OCI-LY3 (cell line): ENCODE data around the gene PRR16.
A peak's percentile ranks its signal among the peaks of the same experiment; 100 is the strongest.
"Not testable (repeated sequence)": the region's sequence is repeated elsewhere in the genome, so short reads cannot be mapped to it uniquely, and the experiment has no call there.

Source experiments
- H2AFZ ChIP-seq: fragments of 200-600, 300-600 bp; shearing (Covaris generic); 2 replicates; pipeline ENCODE4 v1.6.0; 2014; ENCODE audit warnings: antibody characterized with exemption, low read depth, low read length
- H3K27ac ChIP-seq: fragments of 200-600, 300-600 bp; sonication (generic); 2 replicates; pipeline ENCODE4 v1.5.1; 2014; ENCODE audit warnings: mild to moderate bottlenecking, low read length, moderate library complexity, mixed read lengths
- H3K27me3 ChIP-seq: fragments of 200-600, 300-600 bp; sonication (generic); 2 replicates; pipeline ENCODE4 v1.6.1; 2014; ENCODE audit warnings: low read depth, low read length, mixed read lengths
- H3K36me3 ChIP-seq: fragments of 200-600, 300-600 bp; sonication (generic); replicated peaks from 2 replicates; pipeline ENCODE3; 2014; ENCODE audit warnings: low read depth, low read length, mixed read lengths
- H3K4me1 ChIP-seq: fragments of 300-600, 200-600 bp; sonication (generic); 2 replicates; pipeline ENCODE4 v1.6.1; 2014; ENCODE audit warnings: low read length, mixed read lengths
- H3K4me2 ChIP-seq: fragments of 200-600, 300-600 bp; sonication (generic); 2 replicates; pipeline ENCODE4 v1.6.1; 2014; ENCODE audit warnings: low read length, mixed read lengths
- H3K4me3 ChIP-seq: fragments of 300-600, 200-600 bp; sonication (generic); 2 replicates; pipeline ENCODE4 v1.5.1; 2014; ENCODE audit warnings: antibody characterized with exemption, mild to moderate bottlenecking, low read length, moderate library complexity
- H3K79me2 ChIP-seq: fragments of 300-600, 200-600 bp; shearing (Covaris generic); 2 replicates; pipeline ENCODE4 v1.6.1; 2014; ENCODE audit warnings: mild to moderate bottlenecking, low read length, mixed read lengths
- H3K9ac ChIP-seq: fragments of 300-600, 200-600 bp; shearing (Covaris generic); 2 replicates; pipeline ENCODE4 v1.6.0; 2014; ENCODE audit warnings: mild to moderate bottlenecking, low read length, moderate library complexity
- H3K9me3 ChIP-seq: fragments of 200-600, 300-600 bp; shearing (Covaris generic); 2 replicates; pipeline ENCODE4 v1.6.1; 2014; ENCODE audit warnings: low read length, mixed read lengths; ENCODE audit not compliant: insufficient read depth
- H4K20me1 ChIP-seq: fragments of 200-600, 300-600 bp; sonication (generic); 2 replicates; pipeline ENCODE4 v1.6.1; 2016; ENCODE audit warnings: low read length, mixed read lengths; ENCODE audit not compliant: insufficient read depth
- CTCF ChIP-seq: fragments of 200-600, 300-600 bp; sonication (generic); IDR thresholded peaks from 2 replicates; pipeline ENCODE4 v1.5.1; 2014; ENCODE audit warnings: antibody characterized with exemption, low read length, low read depth
- EZH2phosphoT487 ChIP-seq: fragments of 200-600 bp; shearing (Covaris generic); IDR thresholded peaks from 2 replicates; pipeline ENCODE4 v1.6.1; 2018; ENCODE audit warnings: antibody characterized with exemption, mixed run types, low read depth

PRR16 gene

DNA sequence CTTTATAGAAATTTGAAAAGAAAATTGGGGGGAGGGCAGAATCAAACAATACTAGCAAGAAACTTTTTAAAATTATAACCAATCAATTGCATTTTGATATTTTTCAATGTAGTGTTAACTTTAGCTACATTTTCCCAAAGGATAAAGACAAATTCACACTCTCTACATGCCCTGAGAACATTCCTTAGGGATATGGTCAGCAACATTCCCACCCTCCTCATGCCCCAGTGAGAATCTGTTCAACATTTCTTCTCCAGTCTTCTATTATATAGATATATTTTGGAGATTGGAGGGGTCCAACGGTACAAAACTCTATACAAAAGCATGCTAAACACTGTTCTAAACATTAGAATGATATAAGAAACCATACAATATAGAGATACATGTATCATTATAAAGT lies 11.6 kb upstream of the PRR16 start:
- H3K4me2 ChIP-seq: no peak overlapping the region
- no peak overlapping the region for H2AFZ ChIP-seq
- no peaks in the 10 kb centered on the region for H3K79me2 ChIP-seq
- TF ChIP-seq CTCF (no peak), EZH2phosphoT487 (no peak)
- H3K9me3 ChIP-seq: no peaks in the 10 kb centered on the region
- H4K20me1 ChIP-seq: no peaks in the 10 kb centered on the region
- no peak overlapping the region for H3K27ac ChIP-seq
- no peak overlapping the region for H3K9ac ChIP-seq
- no peaks in the 10 kb centered on the region for H3K27me3 ChIP-seq
- no peak overlapping the region for H3K4me3 ChIP-seq
- no peaks in the 10 kb centered on the region for H3K36me3 ChIP-seq
- H3K4me1 ChIP-seq: no peaks in the 10 kb centered on the region

- H3K27me3 ChIP-seq: no peaks in the 10 kb centered on the region
- H3K79me2 ChIP-seq: no peaks in the 10 kb centered on the region
- no peaks in the 10 kb centered on the region for H3K36me3 ChIP-seq
- no peak overlapping the region for H3K27ac ChIP-seq
- TF ChIP-seq CTCF (no peak), EZH2phosphoT487 (no peak)
- H3K4me2 ChIP-seq: no peak overlapping the region
- H3K9me3 ChIP-seq: no peaks in the 10 kb centered on the region
- no peak overlapping the region for H3K9ac ChIP-seq
- H3K4me1 ChIP-seq: no peaks in the 10 kb centered on the region
- H2AFZ ChIP-seq: no peak overlapping the region
- no peak overlapping the region for H3K4me3 ChIP-seq
- H4K20me1 ChIP-seq: no peaks in the 10 kb centered on the region
Observed at GRCh38 chr5:120454094-120454798, 9.9 kb upstream of the PRR16 start.

GRCh38 chr5:120456006-120456405 lies 8.1 kb upstream of the PRR16 start:
- Histone ChIP-seq H3K9me3 (no peaks in the 10 kb centered on the region), H2AFZ (no peak overlapping the region), H3K36me3 (no peaks in the 10 kb centered on the region), H3K27me3 (no peaks in the 10 kb centered on the region), H3K4me3 (no peak overlapping the region), H3K27ac (no peak overlapping the region), H3K9ac (no peak overlapping the region), H4K20me1 (no peaks in the 10 kb centered on the region), H3K4me2 (no peak overlapping the region), H3K4me1 (no peaks in the 10 kb centered on the region), H3K79me2 (no peaks in the 10 kb centered on the region)
- TF ChIP-seq CTCF: no peak
- no peak for TF ChIP-seq EZH2phosphoT487

DNA sequence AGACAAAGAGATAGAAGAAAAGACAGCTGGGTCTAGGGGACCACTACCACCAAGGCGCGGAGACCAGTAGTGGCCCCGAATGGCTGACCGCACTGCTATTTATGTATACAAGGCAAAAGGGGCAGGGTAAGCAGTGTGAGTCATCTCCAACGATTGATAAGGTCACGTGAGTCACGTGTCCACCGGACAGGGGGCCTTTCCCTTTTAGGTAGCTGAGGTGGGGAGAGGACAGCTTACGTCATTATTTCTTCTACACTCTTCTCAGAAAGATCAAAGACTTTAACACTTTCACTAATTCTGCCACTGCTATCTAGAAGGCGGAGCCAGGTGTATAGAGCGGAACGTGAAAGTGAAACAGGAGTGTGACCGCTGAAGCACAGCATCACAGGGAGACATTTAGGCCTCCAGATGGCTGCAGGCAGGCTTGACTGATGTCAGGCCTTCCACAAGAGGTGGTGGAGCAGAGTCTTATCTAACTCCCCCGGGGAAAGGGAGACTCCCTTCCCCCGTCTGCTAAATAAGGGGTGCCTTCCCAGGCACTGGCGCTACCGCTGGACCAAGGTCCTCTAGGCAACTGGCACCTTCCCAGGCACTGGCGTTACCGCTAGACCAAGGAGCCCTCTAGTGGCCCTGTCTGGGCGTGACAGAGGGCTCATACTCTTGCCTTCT lies 6.1 kb upstream of the PRR16 start:
- H3K4me2 ChIP-seq: peak overlapping the region; percentile 72
- H4K20me1 ChIP-seq: no peaks in the 10 kb centered on the region
- H3K27me3 ChIP-seq: no peaks in the 10 kb centered on the region
- no peaks in the 10 kb centered on the region for H3K79me2 ChIP-seq
- peak overlapping the region; percentile 75 for H3K4me3 ChIP-seq
- H3K9ac ChIP-seq: peak overlapping the region; percentile 37; the same call in 1 of the 2 replicates
- no peaks in the 10 kb centered on the region for H3K36me3 ChIP-seq
- H3K27ac ChIP-seq: no peak overlapping the region
- H3K9me3 ChIP-seq: no peaks in the 10 kb centered on the region
- no peak for TF ChIP-seq EZH2phosphoT487
- peak; percentile 48 for TF ChIP-seq CTCF
- peak overlapping the region; percentile 65; the same call in 1 of the 2 replicates for H2AFZ ChIP-seq
- H3K4me1 ChIP-seq: peaks cover 3% of the 10 kb centered on the region

DNA sequence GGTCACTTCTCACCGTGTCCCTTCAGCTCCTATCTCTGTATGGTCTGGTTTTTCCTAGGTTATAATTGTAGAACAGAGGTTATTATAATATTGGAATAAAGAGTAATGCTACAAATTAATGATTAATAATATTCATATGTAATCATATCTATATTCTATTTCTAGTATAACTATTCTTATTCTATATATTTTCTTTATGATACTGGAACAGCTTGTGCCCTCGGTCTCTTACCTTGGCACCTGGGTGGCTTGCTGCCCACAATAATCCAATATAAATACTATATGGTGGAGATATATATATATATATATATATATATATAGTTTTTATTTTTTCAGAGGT lies 5.6 kb upstream of the PRR16 start:
- not testable (repeated sequence) for H4K20me1 ChIP-seq, H3K27me3 ChIP-seq, H3K4me2 ChIP-seq, H3K9me3 ChIP-seq, H3K27ac ChIP-seq, H2AFZ ChIP-seq, H3K79me2 ChIP-seq, H3K4me1 ChIP-seq, H3K4me3 ChIP-seq, H3K9ac ChIP-seq, H3K36me3 ChIP-seq
